ENCODE data around the gene PODNL1.

PODNL1 gene

GRCh38 chr19:13920524-13920923 lies 17.7 kb downstream of the PODNL1 start:
- Histone ChIP-seq H3K4me3 (ENCODE audit: low read depth, low read length) (no peak overlapping the region), H3K9me3 (ENCODE audit: severe bottlenecking) (peaks cover 5% of the 10 kb centered on the region), H3K27me3 (ENCODE audit: insufficient read depth, low read depth, severe bottlenecking) (no peaks in the 10 kb centered on the region), H3K27ac (no peak overlapping the region), H3K36me3 (peaks cover 77% of the 10 kb centered on the region)
- no peak for DNase-seq
- TF ChIP-seq, protein P1, sequence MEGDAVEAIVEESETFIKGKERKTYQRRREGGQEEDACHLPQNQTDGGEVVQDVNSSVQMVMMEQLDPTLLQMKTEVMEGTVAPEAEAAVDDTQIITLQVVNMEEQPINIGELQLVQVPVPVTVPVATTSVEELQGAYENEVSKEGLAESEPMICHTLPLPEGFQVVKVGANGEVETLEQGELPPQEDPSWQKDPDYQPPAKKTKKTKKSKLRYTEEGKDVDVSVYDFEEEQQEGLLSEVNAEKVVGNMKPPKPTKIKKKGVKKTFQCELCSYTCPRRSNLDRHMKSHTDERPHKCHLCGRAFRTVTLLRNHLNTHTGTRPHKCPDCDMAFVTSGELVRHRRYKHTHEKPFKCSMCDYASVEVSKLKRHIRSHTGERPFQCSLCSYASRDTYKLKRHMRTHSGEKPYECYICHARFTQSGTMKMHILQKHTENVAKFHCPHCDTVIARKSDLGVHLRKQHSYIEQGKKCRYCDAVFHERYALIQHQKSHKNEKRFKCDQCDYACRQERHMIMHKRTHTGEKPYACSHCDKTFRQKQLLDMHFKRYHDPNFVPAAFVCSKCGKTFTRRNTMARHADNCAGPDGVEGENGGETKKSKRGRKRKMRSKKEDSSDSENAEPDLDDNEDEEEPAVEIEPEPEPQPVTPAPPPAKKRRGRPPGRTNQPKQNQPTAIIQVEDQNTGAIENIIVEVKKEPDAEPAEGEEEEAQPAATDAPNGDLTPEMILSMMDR (IDR thresholded peaks at IDR 0.05; ENCODE audit: low read depth, low read length), result no peak

- TF ChIP-seq, protein P1 (IDR thresholded peaks at IDR 0.05; ENCODE audit: low read depth, low read length), result no peak
These were observed 19.3 kb downstream of the PODNL1 start for GRCh38 chr19:13918726-13919411.

DNA sequence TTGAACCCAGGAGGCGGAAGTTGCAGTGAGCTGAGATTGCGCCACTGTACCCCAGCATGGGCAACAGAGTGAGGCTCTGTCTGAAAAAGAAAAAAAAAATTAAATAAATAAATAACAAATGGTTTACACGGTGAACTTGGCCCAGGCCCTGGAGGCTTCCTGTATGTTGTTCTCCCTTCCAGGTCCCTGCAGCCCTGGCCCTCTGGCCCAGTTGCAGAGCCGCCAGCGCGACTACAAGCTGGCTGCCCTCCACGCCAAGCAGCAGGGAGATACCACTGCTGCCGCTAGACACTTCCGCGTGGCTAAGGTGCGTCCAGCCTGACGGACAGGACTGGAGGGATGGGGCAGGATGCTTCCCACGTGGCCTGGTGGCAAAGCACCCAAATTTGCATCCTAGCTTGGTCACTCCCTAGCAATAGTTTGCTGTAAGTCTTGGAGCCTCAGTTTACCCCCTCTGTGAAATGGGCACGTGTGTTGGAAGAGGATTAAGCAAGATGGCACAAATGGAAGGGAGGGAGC lies 20.3 kb downstream of the PODNL1 start:
- no peak for DNase-seq
- Histone ChIP-seq H3K27me3 (ENCODE audit: insufficient read depth, low read depth, severe bottlenecking) (no peaks in the 10 kb centered on the region), H3K4me3 (ENCODE audit: low read depth, low read length) (no peak overlapping the region), H3K9me3 (ENCODE audit: severe bottlenecking) (peaks cover 5% of the 10 kb centered on the region), H3K36me3 (peaks cover 78% of the 10 kb centered on the region), H3K27ac (no peak overlapping the region)
- TF ChIP-seq, protein P1 (IDR thresholded peaks at IDR 0.05; ENCODE audit: low read depth, low read length), result no peak

More at GRCh38 chr19:13918726-13919411, 19.3 kb downstream of the PODNL1 start:
- Histone ChIP-seq H3K36me3 (peaks cover 77% of the 10 kb centered on the region), H3K9me3 (ENCODE audit: severe bottlenecking) (peaks cover 5% of the 10 kb centered on the region), H3K27me3 (ENCODE audit: insufficient read depth, low read depth, severe bottlenecking) (no peaks in the 10 kb centered on the region), H3K4me3 (ENCODE audit: low read depth, low read length) (no peak overlapping the region), H3K27ac (no peak overlapping the region)
- DNase-seq, result no peak

GRCh38 chr19:13914777-13915176 lies 23.4 kb downstream of the PODNL1 start:
- Histone ChIP-seq H3K4me3 (ENCODE audit: low read depth, low read length) (no peak overlapping the region), H3K27me3 (ENCODE audit: insufficient read depth, low read depth, severe bottlenecking) (no peaks in the 10 kb centered on the region), H3K9me3 (ENCODE audit: severe bottlenecking) (no peaks in the 10 kb centered on the region), H3K36me3 (peaks cover 65% of the 10 kb centered on the region), H3K27ac (no peak overlapping the region)
- TF ChIP-seq, protein P1 (IDR thresholded peaks at IDR 0.05; ENCODE audit: low read depth, low read length), result no peak
- DNase-seq, result no peak

GRCh38 chr19:13913352-13913751 lies 24.9 kb downstream of the PODNL1 start:
- no peaks in the 10 kb centered on the region for H3K27me3 ChIP-seq (ENCODE audit: insufficient read depth, low read depth, severe bottlenecking)
- peaks cover 57% of the 10 kb centered on the region for H3K36me3 ChIP-seq
- H3K9me3 ChIP-seq (ENCODE audit: severe bottlenecking), result no peaks in the 10 kb centered on the region
- no peak overlapping the region for H3K27ac ChIP-seq
- no peak overlapping the region for H3K4me3 ChIP-seq (ENCODE audit: low read depth, low read length)
- TF ChIP-seq, protein P1 (IDR thresholded peaks at IDR 0.05; ENCODE audit: low read depth, low read length), result no peak
- no peak for DNase-seq

All from WERI-Rb-1 (cell line).